ENCODE data around the gene ADAMTSL5. TPM values are rescaled to one million over a fixed set of nuclear protein-coding genes. Genes with fewer than 3 reads are reported as not detected.

ADAMTSL5 gene
- total RNA-seq, 4 donors from 2014 or later = 17.4 to 54.8 (median 42.6) TPM

- no peak for DNase-seq (ENCODE audit: low spot score in 2 of 2)
- no peak overlapping the region for H3K27ac ChIP-seq
- TF ChIP-seq POLR2A (IDR thresholded peaks at IDR 0.05) (no peak), EP300 (IDR thresholded peaks at IDR 0.05) (no peak), CTCF (IDR thresholded peaks at IDR 0.05) (no peak)
- 73 to 80% methylated on average over 17 to 20 of the region's 23 CpGs for WGBS, 2 donors
- H3K9me3 ChIP-seq = no peaks in the 10 kb centered on the region
- H3K4me3 ChIP-seq = no peak overlapping the region
- H3K36me3 ChIP-seq = no peaks in the 10 kb centered on the region
- H3K27me3 ChIP-seq = peaks cover 0 to 58% of the 10 kb centered on the region in 2 donors
- H3K4me1 ChIP-seq = peaks cover 0 to 8% (median 0%) of the 10 kb centered on the region in 4 donors
These were observed 16.0 kb upstream of the ADAMTSL5 start for GRCh38 chr19:1528596-1529429.

GRCh38 chr19:1527650-1528309 is 15.0 kb upstream of the ADAMTSL5 start:
- H3K4me3 ChIP-seq = no peak overlapping the region
- no peak for TF ChIP-seq CTCF (IDR thresholded peaks at IDR 0.05)
- no peak for TF ChIP-seq POLR2A (IDR thresholded peaks at IDR 0.05)
- TF ChIP-seq EP300 (IDR thresholded peaks at IDR 0.05) = no peak
- H3K27ac ChIP-seq = no peak overlapping the region
- 75 to 78% methylated on average over 26 to 27 of the region's 27 CpGs for WGBS, 2 donors
- peaks cover 0 to 67% of the 10 kb centered on the region in 2 donors for H3K27me3 ChIP-seq
- no peaks in the 10 kb centered on the region for H3K36me3 ChIP-seq
- no peak for DNase-seq (ENCODE audit: low spot score in 2 of 2)
- peaks cover 0 to 18% (median 0%) of the 10 kb centered on the region in 4 donors for H3K4me1 ChIP-seq
- H3K9me3 ChIP-seq = no peaks in the 10 kb centered on the region

DNA sequence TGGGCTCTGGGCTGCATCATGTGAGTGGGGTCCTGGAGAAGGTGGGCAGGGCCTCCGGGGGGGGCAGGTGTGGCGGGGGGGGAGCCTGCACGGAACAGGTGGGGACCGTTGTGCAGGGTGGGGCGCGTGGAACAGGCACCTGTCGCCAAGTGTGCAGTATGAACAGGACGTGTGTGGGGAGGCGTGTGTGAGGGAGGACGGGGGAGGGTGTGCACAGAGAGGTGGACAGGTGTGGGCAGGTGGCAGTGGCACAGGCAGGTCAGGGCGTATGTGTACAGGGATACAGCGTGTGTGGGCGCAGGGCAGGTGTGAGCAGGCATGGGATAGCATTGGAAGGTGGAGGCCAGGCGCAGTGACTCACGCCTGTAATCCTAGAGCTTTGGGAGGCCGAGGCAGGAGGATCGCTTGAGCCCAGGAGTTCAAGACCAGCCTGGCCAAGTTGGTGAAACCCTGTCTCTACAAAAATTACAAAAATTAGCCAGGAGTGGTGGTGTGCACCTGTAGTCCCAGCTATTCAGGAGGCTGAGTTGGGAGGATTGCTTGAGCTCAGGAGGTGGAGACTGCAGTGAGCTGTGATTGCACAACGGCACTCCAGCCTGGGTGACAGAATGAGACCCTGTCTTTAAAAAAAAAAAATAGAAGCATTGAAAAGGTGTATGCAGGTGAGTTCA is 14.3 kb upstream of the ADAMTSL5 start:
- H3K27me3 ChIP-seq = peaks cover 0 to 66% of the 10 kb centered on the region in 2 donors
- H3K9me3 ChIP-seq = no peaks in the 10 kb centered on the region
- TF ChIP-seq EP300 (IDR thresholded peaks at IDR 0.05) (no peak), CTCF (IDR thresholded peaks at IDR 0.05) (no peak), POLR2A (IDR thresholded peaks at IDR 0.05) (no peak)
- 81 to 85% methylated on average over 18 of the region's 18 CpGs for WGBS, 2 donors
- H3K4me1 ChIP-seq = peaks cover 0 to 18% (median 0%) of the 10 kb centered on the region in 4 donors
- H3K27ac ChIP-seq = no peak overlapping the region
- no peak for DNase-seq (ENCODE audit: low spot score in 2 of 2)
- H3K36me3 ChIP-seq = no peaks in the 10 kb centered on the region
- no peak overlapping the region for H3K4me3 ChIP-seq

DNA sequence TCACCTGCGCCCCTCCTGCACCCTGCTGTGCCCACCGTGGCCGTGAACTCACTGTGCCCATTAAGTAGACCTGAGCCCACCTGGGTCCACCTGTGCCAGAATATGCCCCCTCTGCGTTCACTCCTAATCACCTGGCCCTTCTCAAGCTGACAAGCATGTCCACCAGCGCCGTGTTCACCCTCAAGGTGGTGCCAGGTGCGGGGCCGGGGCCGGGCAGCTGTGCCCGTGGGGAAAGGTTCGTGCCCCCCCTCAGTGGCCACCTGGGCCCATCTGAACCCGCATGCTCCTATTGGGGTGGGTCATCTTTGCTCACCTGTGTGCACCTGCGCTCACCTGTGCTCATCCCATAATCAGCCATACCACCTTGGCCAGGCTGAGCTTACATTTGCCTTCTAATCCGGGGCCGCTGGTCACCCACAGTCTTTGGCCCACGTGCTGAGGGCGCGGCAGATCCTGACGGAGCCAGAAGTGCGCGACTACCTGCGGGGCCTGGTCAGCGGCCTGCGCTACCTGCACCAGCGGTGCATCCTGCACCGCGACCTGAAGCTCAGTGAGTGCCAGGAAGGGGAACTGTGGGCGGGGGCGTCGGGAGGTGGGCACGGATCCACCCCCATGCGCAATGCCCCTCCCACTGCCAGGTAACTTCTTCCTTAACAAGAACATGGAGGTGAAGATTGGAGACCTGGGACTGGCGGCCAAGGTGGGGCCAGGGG is 13.4 kb upstream of the ADAMTSL5 start:
- Histone ChIP-seq H3K4me1 (peaks cover 0 to 21% (median 0%) of the 10 kb centered on the region in 4 donors), H3K4me3 (no peak overlapping the region), H3K9me3 (no peaks in the 10 kb centered on the region), H3K27me3 (peaks cover 0 to 62% of the 10 kb centered on the region in 2 donors), H3K27ac (no peak overlapping the region), H3K36me3 (no peaks in the 10 kb centered on the region)
- no peak for TF ChIP-seq EP300 (IDR thresholded peaks at IDR 0.05)
- no peak for TF ChIP-seq CTCF (IDR thresholded peaks at IDR 0.05)
- TF ChIP-seq POLR2A (IDR thresholded peaks at IDR 0.05) = no peak
- 81 to 85% methylated on average over 18 to 20 of the region's 33 CpGs for WGBS, 2 donors
- DNase-seq (ENCODE audit: low spot score in 2 of 2) = no peak
